ENCODE data around the gene UBE2D3.

The UBE2D3 gene

DNA sequence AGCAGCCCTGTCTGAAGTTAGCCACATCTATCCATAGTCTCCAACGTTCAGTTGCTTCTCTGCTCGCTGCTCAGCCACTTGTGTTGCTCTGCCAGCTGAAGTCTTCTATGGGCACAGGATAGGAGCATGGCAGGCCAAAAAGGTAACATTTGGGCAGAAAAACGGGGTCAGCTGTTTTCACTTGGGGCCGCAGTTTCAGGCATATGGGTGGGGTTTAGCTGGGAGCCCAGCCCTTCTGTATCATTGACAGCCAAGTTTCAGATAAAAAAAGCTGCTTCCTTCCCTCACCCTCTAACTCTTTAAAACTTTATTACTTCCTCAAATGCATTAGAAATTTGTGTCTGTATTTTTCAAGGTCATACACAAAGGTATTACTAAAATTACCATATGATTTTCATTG is 48.1 kb downstream of the UBE2D3 start:
- H3K4me3 ChIP-seq (ENCODE audit: low read depth, low read length), result no peak overlapping the region

DNA sequence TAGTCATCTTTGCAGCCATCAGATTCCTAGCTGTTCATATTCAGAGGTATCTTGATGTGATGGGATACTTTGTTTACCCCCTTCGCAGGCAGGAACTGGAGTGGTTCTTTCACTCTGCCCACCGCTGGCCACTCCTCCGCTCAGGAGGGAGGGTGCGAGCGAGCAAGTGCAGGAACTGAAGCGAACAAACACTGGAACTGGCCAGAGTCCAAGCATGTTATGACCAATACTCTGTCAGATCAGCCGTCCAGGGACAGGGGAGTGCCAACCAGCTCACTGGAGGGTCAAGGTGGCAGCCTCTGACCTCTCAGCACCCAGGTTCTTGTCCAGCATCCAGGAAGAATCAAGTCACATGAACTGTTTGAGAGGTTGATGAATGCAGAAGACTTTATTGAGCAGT is 48.6 kb downstream of the UBE2D3 start:
- DNase-seq (ENCODE audit: low read depth, low spot score), result no peak
- in situ Hi-C loops (cut with HindIII; ENCODE audit: low sequenced_read_pairs), result no loop called here
- H3K4me3 ChIP-seq (ENCODE audit: low read depth, low read length), result no peak overlapping the region
- TF ChIP-seq, protein P1, sequence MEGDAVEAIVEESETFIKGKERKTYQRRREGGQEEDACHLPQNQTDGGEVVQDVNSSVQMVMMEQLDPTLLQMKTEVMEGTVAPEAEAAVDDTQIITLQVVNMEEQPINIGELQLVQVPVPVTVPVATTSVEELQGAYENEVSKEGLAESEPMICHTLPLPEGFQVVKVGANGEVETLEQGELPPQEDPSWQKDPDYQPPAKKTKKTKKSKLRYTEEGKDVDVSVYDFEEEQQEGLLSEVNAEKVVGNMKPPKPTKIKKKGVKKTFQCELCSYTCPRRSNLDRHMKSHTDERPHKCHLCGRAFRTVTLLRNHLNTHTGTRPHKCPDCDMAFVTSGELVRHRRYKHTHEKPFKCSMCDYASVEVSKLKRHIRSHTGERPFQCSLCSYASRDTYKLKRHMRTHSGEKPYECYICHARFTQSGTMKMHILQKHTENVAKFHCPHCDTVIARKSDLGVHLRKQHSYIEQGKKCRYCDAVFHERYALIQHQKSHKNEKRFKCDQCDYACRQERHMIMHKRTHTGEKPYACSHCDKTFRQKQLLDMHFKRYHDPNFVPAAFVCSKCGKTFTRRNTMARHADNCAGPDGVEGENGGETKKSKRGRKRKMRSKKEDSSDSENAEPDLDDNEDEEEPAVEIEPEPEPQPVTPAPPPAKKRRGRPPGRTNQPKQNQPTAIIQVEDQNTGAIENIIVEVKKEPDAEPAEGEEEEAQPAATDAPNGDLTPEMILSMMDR (IDR thresholded peaks at IDR 0.05; ENCODE audit: low read depth, low read length), result no peak

More for the DNA sequence above, 48.1 kb downstream of the UBE2D3 start:
- in situ Hi-C loops (cut with HindIII; ENCODE audit: low sequenced_read_pairs), result no loop called here
- TF ChIP-seq, protein P1 (IDR thresholded peaks at IDR 0.05; ENCODE audit: low read depth, low read length), result no peak
- DNase-seq (ENCODE audit: low read depth, low spot score), result no peak

DNA sequence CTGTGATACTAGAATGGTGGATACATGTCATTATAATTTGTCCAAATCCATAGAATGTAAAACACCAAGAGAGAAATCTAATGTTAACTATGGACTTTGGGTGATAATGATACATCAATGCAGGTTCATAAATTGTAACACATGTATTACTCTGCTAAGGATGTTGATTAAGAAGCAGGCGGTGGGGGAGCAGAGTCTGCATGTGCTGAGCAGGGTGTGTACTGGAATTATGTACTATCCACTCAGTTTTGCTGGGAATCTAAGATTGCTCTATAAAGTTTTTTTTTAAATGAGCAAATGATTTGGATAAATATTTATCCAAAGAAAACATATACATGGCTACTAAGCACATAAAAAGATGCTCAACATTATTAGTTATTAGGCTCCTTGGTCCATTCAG is 51.5 kb downstream of the UBE2D3 start:
- H3K4me3 ChIP-seq (ENCODE audit: low read depth, low read length), result no peak overlapping the region
- DNase-seq (ENCODE audit: low read depth, low spot score), result no peak
- in situ Hi-C loops (cut with HindIII; ENCODE audit: low sequenced_read_pairs), result no loop called here
- TF ChIP-seq, protein P1 (IDR thresholded peaks at IDR 0.05; ENCODE audit: low read depth, low read length), result no peak

DNA sequence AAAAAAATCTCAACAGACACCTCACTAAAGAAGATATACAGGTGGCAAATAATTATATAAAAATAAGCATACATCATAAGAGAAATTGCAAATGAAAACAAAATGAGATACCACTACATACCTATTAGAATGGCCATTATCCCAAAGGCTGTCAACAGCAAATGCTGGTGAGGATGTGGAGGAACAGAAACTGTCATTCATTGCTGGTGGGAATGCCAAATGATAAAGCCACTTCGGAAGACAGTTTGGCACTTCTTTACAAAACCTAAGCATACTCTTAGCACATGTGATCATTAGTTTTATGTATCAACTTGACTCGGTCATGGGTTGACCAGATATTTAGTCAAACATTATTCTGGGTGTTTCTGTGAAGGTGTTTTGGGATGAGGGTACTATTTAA is 53.1 kb downstream of the UBE2D3 start:
- no peak overlapping the region for H3K4me3 ChIP-seq (ENCODE audit: low read depth, low read length)
- DNase-seq (ENCODE audit: low read depth, low spot score), result no peak
- TF ChIP-seq, protein P1 (IDR thresholded peaks at IDR 0.05; ENCODE audit: low read depth, low read length), result no peak
- in situ Hi-C loops (cut with HindIII; ENCODE audit: low sequenced_read_pairs), result no loop called here

DNA sequence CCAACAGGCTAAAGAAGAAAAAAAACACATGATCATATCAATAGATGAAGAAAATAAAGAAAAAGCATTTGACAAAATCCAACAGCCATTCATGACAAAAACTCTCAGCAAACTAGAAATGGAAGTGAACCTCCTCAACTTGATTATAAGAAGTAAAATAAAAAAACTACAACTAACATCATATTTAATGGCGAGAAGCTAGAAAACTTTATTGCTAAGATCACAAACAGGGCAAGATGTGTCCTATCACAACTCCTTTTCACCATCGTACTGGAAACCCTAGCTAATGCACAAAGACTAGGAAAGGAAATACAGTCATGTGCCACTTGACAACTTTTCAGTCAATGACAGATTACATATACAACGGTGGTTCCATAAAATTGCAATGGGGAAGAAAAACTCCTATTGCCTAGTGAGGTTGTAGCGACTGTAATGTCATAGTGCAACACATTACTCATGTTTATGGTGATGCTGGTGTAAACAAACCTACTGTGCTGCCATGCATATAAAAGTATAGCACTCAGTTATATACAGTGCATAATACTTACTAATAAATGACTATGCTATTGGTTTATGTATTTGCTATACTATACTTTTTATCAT is 54.5 kb downstream of the UBE2D3 start:
- DNase-seq (ENCODE audit: low read depth, low spot score), result no peak
- TF ChIP-seq, protein P1 (IDR thresholded peaks at IDR 0.05; ENCODE audit: low read depth, low read length), result no peak
- H3K4me3 ChIP-seq (ENCODE audit: low read depth, low read length), result no peak overlapping the region
- in situ Hi-C loops (cut with HindIII; ENCODE audit: low sequenced_read_pairs), result no loop called here

DNA sequence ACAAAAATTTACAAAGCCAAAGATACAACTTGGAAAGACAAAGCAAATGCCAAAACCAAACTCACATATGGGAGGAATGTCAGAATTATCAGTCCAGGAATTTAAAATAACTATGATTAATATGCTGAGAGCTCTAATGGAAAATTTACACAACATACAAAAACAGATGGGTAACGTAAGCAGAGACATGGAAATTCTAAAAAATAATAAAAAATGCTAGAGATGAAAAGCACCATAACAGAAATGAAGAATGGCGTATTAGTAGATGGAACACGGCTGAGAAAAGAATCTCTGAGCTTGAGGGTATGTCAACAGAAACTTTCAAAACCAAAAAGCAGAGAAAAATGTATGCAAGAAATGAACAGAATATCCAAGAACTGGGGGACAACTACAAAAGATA is 62.5 kb downstream of the UBE2D3 start:
- TF ChIP-seq, protein P1 (IDR thresholded peaks at IDR 0.05; ENCODE audit: low read depth, low read length), result no peak

More for the DNA sequence above, 62.5 kb downstream of the UBE2D3 start:
- no peak for DNase-seq (ENCODE audit: low read depth, low spot score)
- no peak overlapping the region for H3K4me3 ChIP-seq (ENCODE audit: low read depth, low read length)
- in situ Hi-C loops (cut with HindIII; ENCODE audit: low sequenced_read_pairs), result no loop called here
